Measurements from ENCODE around the gene SPON1.
"Not testable (repeated sequence)": the region's sequence is repeated elsewhere in the genome, so short reads cannot be mapped to it uniquely, and the experiment has no call there.

Gene SPON1

DNA sequence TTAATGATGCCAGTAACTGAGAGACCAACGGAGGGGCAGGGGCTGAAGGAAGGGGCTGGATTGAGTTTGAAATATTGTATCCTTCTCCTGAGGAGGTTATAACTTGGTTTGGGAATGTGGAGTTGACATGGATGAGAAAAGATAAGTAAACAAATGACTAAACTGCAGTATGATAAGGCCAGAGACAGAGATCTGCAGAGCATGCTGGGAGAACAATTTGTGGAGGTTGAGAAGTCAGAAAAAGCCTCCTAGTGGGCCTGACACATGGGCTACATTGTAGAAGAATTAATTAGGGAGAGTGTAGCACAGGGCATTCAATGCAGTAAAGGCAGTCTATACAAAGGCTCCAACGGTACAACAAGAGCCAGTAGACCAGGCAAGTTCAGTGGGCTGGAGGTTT is 55.9 kb downstream of the SPON1 start:
- no peaks in the 10 kb centered on the region for H3K9me3 Mint-ChIP-seq
- H3K36me3 Mint-ChIP-seq (ENCODE audit: low read depth) = no peaks in the 10 kb centered on the region
- peaks cover 22% of the 10 kb centered on the region for H3K27me3 Mint-ChIP-seq (ENCODE audit: low read depth)
- H3K4me3 Mint-ChIP-seq = no peak overlapping the region
- DNase-seq (ENCODE audit: low spot score) = no peak
- H3K27ac Mint-ChIP-seq = no peak overlapping the region
- no peaks in the 10 kb centered on the region for H3K4me1 Mint-ChIP-seq (ENCODE audit: low read depth)

GRCh38 chr11:14021738-14022137 is 59.2 kb downstream of the SPON1 start:
- H3K27me3 Mint-ChIP-seq (ENCODE audit: low read depth) = peaks cover 20% of the 10 kb centered on the region
- H3K4me3 Mint-ChIP-seq = no peak overlapping the region
- no peaks in the 10 kb centered on the region for H3K4me1 Mint-ChIP-seq (ENCODE audit: low read depth)
- DNase-seq (ENCODE audit: low spot score) = no peak
- H3K27ac Mint-ChIP-seq = no peak overlapping the region
- H3K9me3 Mint-ChIP-seq = no peaks in the 10 kb centered on the region
- H3K36me3 Mint-ChIP-seq (ENCODE audit: low read depth) = no peaks in the 10 kb centered on the region

DNA sequence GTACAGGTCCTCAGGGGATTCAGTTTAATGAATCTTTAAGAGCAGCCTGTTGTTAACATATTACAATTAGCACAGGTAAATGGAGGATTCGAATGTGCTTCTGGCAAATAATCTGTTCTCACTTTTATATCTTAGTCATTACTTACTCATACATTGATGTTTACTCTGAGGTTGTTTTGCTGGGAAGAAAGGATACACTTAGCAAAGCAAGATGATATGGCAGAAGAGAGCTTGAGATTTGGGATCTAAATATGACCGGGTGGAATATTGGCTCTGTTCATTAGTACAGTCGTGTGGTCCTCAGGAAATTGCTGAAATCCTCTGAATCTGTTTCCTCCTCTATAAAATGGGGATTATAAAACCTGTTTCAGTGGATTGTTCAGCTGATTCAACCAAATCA is 59.7 kb downstream of the SPON1 start:
- no peaks in the 10 kb centered on the region for H3K9me3 Mint-ChIP-seq
- no peaks in the 10 kb centered on the region for H3K4me1 Mint-ChIP-seq (ENCODE audit: low read depth)
- peaks cover 20% of the 10 kb centered on the region for H3K27me3 Mint-ChIP-seq (ENCODE audit: low read depth)
- H3K36me3 Mint-ChIP-seq (ENCODE audit: low read depth) = no peaks in the 10 kb centered on the region
- no peak for DNase-seq (ENCODE audit: low spot score)
- no peak overlapping the region for H3K27ac Mint-ChIP-seq
- no peak overlapping the region for H3K4me3 Mint-ChIP-seq

- no peaks in the 10 kb centered on the region for H3K36me3 Mint-ChIP-seq (ENCODE audit: low read depth)
- H3K4me1 Mint-ChIP-seq (ENCODE audit: low read depth) = no peaks in the 10 kb centered on the region
- H3K27me3 Mint-ChIP-seq (ENCODE audit: low read depth) = peaks cover 20% of the 10 kb centered on the region
- no peak for DNase-seq (ENCODE audit: low spot score)
- no peak overlapping the region for H3K27ac Mint-ChIP-seq
- no peak overlapping the region for H3K4me3 Mint-ChIP-seq
- H3K9me3 Mint-ChIP-seq = no peaks in the 10 kb centered on the region
Measured at GRCh38 chr11:14022821-14023220, 60.3 kb downstream of the SPON1 start.

- Mint-ChIP-seq H3K27me3 (ENCODE audit: low read depth) (peaks cover 5% of the 10 kb centered on the region), H3K27ac (no peak overlapping the region), H3K9me3 (no peaks in the 10 kb centered on the region), H3K4me3 (no peak overlapping the region), H3K4me1 (ENCODE audit: low read depth) (no peaks in the 10 kb centered on the region), H3K36me3 (ENCODE audit: low read depth) (no peaks in the 10 kb centered on the region)
- DNase-seq (ENCODE audit: low spot score) = no peak
Measured at GRCh38 chr11:14026961-14027360, 64.4 kb downstream of the SPON1 start.

GRCh38 chr11:14027525-14027924 is 65.0 kb downstream of the SPON1 start:
- H3K27me3 Mint-ChIP-seq (ENCODE audit: low read depth) = peaks cover 3% of the 10 kb centered on the region
- no peaks in the 10 kb centered on the region for H3K4me1 Mint-ChIP-seq (ENCODE audit: low read depth)
- no peak overlapping the region for H3K4me3 Mint-ChIP-seq

GRCh38 chr11:14029440-14029839 is 66.9 kb downstream of the SPON1 start:
- H3K4me1 Mint-ChIP-seq (ENCODE audit: low read depth) = no peaks in the 10 kb centered on the region
- DNase-seq (ENCODE audit: low spot score) = no peak
- peaks cover 6% of the 10 kb centered on the region for H3K27me3 Mint-ChIP-seq (ENCODE audit: low read depth)
- H3K27ac Mint-ChIP-seq = no peak overlapping the region
- H3K4me3 Mint-ChIP-seq = no peak overlapping the region
- H3K9me3 Mint-ChIP-seq = no peaks in the 10 kb centered on the region
- no peaks in the 10 kb centered on the region for H3K36me3 Mint-ChIP-seq (ENCODE audit: low read depth)

More at GRCh38 chr11:14027525-14027924, 65.0 kb downstream of the SPON1 start:
- Mint-ChIP-seq H3K27ac (no peak overlapping the region), H3K36me3 (ENCODE audit: low read depth) (no peaks in the 10 kb centered on the region), H3K9me3 (no peaks in the 10 kb centered on the region)
- DNase-seq (ENCODE audit: low spot score) = no peak

DNA sequence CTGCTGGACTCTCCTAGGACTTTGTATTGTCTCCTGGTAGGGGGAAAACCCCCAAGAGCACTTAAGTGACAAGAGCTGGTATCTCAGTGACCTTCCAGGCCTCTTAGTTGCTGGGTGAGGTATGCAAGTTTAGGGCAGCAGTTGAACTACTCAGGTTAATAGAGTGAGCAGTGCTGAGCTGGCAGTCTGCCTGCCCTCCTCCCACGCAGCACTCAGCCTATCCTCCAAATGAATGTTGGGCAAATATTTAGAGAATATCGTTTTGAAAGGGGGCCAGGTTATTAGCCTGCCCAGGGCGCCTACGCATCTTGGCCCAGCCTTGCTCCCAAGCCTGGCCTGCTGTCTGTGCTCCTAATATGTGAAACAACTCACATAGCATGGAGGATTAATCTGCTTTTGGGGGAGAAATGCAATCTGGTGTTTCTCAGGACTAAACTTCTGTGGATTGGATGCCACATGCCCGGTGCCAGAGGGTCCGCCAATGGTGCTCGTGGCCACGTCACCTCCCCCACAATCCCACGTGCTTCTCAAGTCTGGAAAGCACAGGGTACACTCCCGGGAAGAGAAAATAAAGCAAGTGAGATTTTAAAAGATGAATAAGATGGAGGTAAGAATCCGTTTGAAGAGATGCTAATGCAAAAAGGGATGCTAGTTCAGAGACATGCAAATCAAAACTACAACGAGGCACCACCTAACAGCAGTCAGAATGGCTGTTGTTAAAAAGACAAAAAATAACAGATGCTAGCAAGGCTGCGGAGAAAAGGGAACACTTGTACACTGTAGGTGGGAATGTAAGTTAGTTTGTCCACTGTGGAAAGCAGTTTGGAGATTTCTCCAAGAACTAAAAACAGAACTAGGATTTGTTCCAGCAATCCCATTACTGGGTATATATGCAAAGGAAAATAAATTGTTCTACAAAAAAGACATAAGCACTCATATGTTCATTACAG is 67.7 kb downstream of the SPON1 start:
- H3K27me3 Mint-ChIP-seq (ENCODE audit: low read depth) = peaks cover 6% of the 10 kb centered on the region
- no peak overlapping the region for H3K27ac Mint-ChIP-seq
- H3K36me3 Mint-ChIP-seq (ENCODE audit: low read depth) = no peaks in the 10 kb centered on the region
- no peak overlapping the region for H3K4me3 Mint-ChIP-seq
- H3K4me1 Mint-ChIP-seq (ENCODE audit: low read depth) = no peaks in the 10 kb centered on the region
- DNase-seq (ENCODE audit: low spot score) = no peak
- H3K9me3 Mint-ChIP-seq = no peaks in the 10 kb centered on the region

DNA sequence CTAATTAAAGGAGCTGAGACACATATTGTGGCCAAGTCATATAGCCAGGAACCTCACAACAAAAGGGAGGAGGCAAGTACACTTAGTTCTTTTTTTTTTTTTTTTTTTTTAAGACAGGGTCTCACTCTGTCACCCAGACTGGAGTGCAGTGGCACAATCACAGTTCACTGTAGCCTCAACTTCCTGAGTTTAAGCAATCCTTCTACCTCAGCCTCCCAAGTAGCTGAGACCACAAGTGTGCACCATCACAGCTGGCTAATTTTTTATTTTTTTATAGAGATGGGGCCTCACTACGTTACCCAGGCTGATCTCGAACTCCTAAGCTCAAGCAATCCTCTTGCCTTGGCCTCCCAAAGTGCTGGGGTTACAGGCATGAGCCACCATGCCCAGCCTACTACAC is 73.0 kb downstream of the SPON1 start:
- not testable (repeated sequence) for H3K4me1 Mint-ChIP-seq (ENCODE audit: low read depth); DNase-seq (ENCODE audit: low spot score); H3K36me3 Mint-ChIP-seq (ENCODE audit: low read depth); H3K9me3 Mint-ChIP-seq; H3K4me3 Mint-ChIP-seq; H3K27ac Mint-ChIP-seq
- peaks cover 16% of the 10 kb centered on the region for H3K27me3 Mint-ChIP-seq (ENCODE audit: low read depth)

DNA sequence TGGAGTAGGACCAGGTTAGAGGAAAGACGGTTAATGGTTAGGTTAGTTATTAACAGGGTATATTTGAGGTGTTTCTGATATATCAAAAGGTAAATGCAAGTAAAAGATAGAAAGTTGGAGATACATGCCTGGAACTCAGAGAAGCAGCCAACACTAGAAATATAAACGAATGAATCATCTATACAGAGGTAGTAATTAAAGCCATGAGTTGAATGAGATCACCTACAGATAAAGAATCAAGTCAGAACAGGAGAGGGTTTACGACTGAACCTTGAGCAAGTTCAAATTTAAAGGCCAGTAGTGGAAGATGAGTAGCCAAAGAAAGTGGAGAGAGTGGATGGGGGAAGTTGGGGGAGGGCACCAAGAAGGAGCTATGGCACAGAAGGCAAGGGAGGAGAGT is 73.9 kb downstream of the SPON1 start:
- Mint-ChIP-seq H3K4me1 (ENCODE audit: low read depth) (no peaks in the 10 kb centered on the region), H3K36me3 (ENCODE audit: low read depth) (no peaks in the 10 kb centered on the region), H3K27me3 (ENCODE audit: low read depth) (peaks cover 19% of the 10 kb centered on the region), H3K9me3 (no peaks in the 10 kb centered on the region), H3K27ac (no peak overlapping the region), H3K4me3 (no peak overlapping the region)
- no peak for DNase-seq (ENCODE audit: low spot score)

- Mint-ChIP-seq H3K4me1 (ENCODE audit: low read depth) (no peaks in the 10 kb centered on the region), H3K9me3 (no peaks in the 10 kb centered on the region), H3K36me3 (ENCODE audit: low read depth) (no peaks in the 10 kb centered on the region), H3K4me3 (no peak overlapping the region), H3K27me3 (ENCODE audit: low read depth) (peaks cover 12% of the 10 kb centered on the region), H3K27ac (no peak overlapping the region)
- DNase-seq (ENCODE audit: low spot score) = no peak
Measured at GRCh38 chr11:14041040-14041439, 78.5 kb downstream of the SPON1 start.

DNA sequence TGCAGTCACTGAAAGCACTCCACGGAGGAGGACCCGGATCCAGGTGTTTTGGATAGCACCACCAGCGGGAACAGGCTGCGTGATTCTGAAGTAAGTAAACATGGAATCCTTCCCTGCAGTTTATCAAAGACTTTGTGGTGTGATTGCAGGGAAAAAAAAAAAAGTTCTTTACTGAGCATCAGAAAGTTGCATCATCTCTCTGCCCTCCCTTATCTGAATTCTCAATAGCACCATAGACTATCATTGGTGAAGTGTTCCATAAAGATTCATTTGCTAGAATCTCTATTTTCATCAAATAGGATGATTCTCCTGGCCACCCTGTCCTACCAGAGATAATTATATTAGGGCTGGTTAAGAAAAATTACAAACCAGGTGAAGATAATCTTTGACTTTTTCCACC is 79.0 kb downstream of the SPON1 start:
- peaks cover 12% of the 10 kb centered on the region for H3K27me3 Mint-ChIP-seq (ENCODE audit: low read depth)
- no peaks in the 10 kb centered on the region for H3K9me3 Mint-ChIP-seq
- H3K4me3 Mint-ChIP-seq = no peak overlapping the region
- no peak for DNase-seq (ENCODE audit: low spot score)
- no peaks in the 10 kb centered on the region for H3K4me1 Mint-ChIP-seq (ENCODE audit: low read depth)
- H3K27ac Mint-ChIP-seq = no peak overlapping the region
- H3K36me3 Mint-ChIP-seq (ENCODE audit: low read depth) = no peaks in the 10 kb centered on the region

DNA sequence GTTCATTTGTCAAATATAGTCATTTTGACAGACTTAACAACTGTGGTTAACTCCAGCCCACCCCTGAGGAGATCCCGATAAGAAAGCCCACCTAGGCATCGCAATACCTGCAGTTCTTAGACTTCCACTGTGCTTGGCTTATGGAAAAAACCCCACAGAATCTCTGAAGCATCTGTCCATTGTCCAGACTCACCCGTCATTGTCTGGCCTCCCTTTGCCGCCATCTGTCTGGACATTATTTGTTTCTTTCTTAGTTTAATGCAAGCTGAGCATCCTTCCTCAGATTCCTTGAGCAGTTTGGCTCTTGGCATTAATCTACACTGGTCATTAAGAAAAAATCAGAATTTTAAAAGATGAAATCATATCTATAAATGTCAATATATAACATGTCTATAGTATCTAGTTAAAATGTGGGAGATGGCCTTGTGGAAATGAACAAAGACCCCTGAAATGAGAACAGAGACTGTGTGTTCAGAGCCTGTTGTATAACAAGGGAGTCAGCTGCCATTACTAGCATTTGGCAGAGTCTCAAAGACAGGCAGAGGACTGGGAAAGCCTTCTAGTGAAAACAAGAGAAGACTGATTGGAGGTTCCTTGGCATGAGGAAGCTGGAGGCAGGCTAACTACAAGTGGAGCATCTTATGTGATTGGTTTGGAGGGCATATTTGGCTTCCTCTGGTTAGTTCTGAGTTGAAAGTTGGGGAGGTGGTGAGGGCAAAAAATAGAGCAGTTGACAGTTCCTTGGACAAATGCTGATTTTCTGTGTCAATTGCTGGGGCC is 80.4 kb downstream of the SPON1 start:
- no peak for DNase-seq (ENCODE audit: low spot score)
- Mint-ChIP-seq H3K4me3 (no peak overlapping the region), H3K4me1 (ENCODE audit: low read depth) (no peaks in the 10 kb centered on the region), H3K27ac (no peak overlapping the region), H3K27me3 (ENCODE audit: low read depth) (peaks cover 17% of the 10 kb centered on the region), H3K9me3 (no peaks in the 10 kb centered on the region), H3K36me3 (ENCODE audit: low read depth) (no peaks in the 10 kb centered on the region)

GRCh38 chr11:14044916-14045315 is 82.4 kb downstream of the SPON1 start:
- no peaks in the 10 kb centered on the region for H3K36me3 Mint-ChIP-seq (ENCODE audit: low read depth)
- H3K27ac Mint-ChIP-seq = no peak overlapping the region
- H3K4me1 Mint-ChIP-seq (ENCODE audit: low read depth) = no peaks in the 10 kb centered on the region
- no peak overlapping the region for H3K4me3 Mint-ChIP-seq
- DNase-seq (ENCODE audit: low spot score) = no peak
- H3K9me3 Mint-ChIP-seq = no peaks in the 10 kb centered on the region
- H3K27me3 Mint-ChIP-seq (ENCODE audit: low read depth) = peaks cover 15% of the 10 kb centered on the region

All from T-helper 2 cell treated with Interferon-gamma antibody and Interleukin-4, amounts not matched to agents 5 μg/mL and 100 μg/mL, for 36 hours (primary cell).